Activated CD8-positive, alpha-beta memory T cell treated with anti-CD3 and anti-CD28 coated beads for 36 hours (primary cell): ENCODE measurements around the gene TSFM. TPM values are rescaled to one million over a fixed set of nuclear protein-coding genes. Genes with fewer than 3 reads are reported as not detected.

Experiments
- CTCF ChIA-PET: fragments of 350-600 bp; sonication (Branson Sonifier 250); formaldehyde crosslinking; loops from one replicate; lab custom pipeline; 2021; ENCODE audit warnings: antibody characterized with exemption; lab: Charles Lee
- POLR2A ChIA-PET: fragments of 350-600 bp; sonication (Branson Sonifier 250); formaldehyde crosslinking; loops from one replicate; lab custom pipeline; 2021; ENCODE audit warnings: antibody characterized with exemption; lab: Charles Lee
- total RNA-seq, 2 experiments: library from RNA; stranded (reverse); gene quantifications; one replicate each; pipeline ENCODE4 v1.2.3, GENCODE V29; 2021

The TSFM gene
- total RNA-seq, 2 experiments from 2014 or later, result 66.0 to 69.8 TPM

GRCh38 chr12:57793920-57794319, 11.3 kb downstream of the TSFM start:
- ChIA-PET CTCF (interaction anchor here (1.0 to 1.3 kb wide), 2 partner anchors 11 to 38 kb away, joined by 3 to 5 read pairs; partner anchors contain the start of gene TSFM), POLR2A (no interaction called here)

- ChIA-PET POLR2A (no interaction called here), CTCF (no interaction called here)
These were observed 12.8 kb downstream of the TSFM start for GRCh38 chr12:57795354-57795753.

GRCh38 chr12:57796996-57797395, 14.4 kb downstream of the TSFM start:
- CTCF ChIA-PET, result no interaction called here
- POLR2A ChIA-PET, result no interaction called here

- ChIA-PET POLR2A (no interaction called here), CTCF (no interaction called here)
These were observed 15.3 kb downstream of the TSFM start for GRCh38 chr12:57797933-57798332.

GRCh38 chr12:57800965-57801364, 18.4 kb downstream of the TSFM start:
- CTCF ChIA-PET, result interaction anchor here (1.2 to 1.3 kb wide), 2 partner anchors 16 to 103 kb away, joined by 3 read pairs; no protein-coding TSS in a partner anchor
- POLR2A ChIA-PET, result no interaction called here

- ChIA-PET CTCF (interaction anchor here (0.8 to 2.1 kb wide), 4 partner anchors 17 to 112 kb away, joined by 3 to 12 read pairs (median 3); no protein-coding TSS in a partner anchor), POLR2A (no interaction called here)
These were observed 20.0 kb downstream of the TSFM start for GRCh38 chr12:57802607-57803006.

GRCh38 chr12:57803319-57803893, 20.8 kb downstream of the TSFM start:
- ChIA-PET CTCF (interaction anchor here (0.8 to 2.1 kb wide), 5 partner anchors 17 to 111 kb away, joined by 3 to 12 read pairs (median 3); no protein-coding TSS in a partner anchor), POLR2A (interaction anchor here (0.6 kb wide), 1 partner anchor 102 kb away, joined by 4 read pairs; no protein-coding TSS in a partner anchor)

GRCh38 chr12:57806677-57807076, 24.1 kb downstream of the TSFM start:
- CTCF ChIA-PET, result interaction anchor here (1.3 kb wide), 1 partner anchor 98 kb away, joined by 3 read pairs; no protein-coding TSS in a partner anchor

GRCh38 chr12:57807285-57807684, 24.7 kb downstream of the TSFM start:
- ChIA-PET POLR2A (interaction anchor here (0.6 kb wide), 1 partner anchor 31 kb away, joined by 3 read pairs; no protein-coding TSS in a partner anchor), CTCF (interaction anchor here (1.3 kb wide), 1 partner anchor 98 kb away, joined by 3 read pairs; no protein-coding TSS in a partner anchor)

More at GRCh38 chr12:57806677-57807076, 24.1 kb downstream of the TSFM start:
- POLR2A ChIA-PET, result no interaction called here

GRCh38 chr12:57808351-57808750, 25.8 kb downstream of the TSFM start:
- POLR2A ChIA-PET, result no interaction called here
- CTCF ChIA-PET, result interaction anchor here (0.5 kb wide), 1 partner anchor 50 kb away, joined by 3 read pairs; no protein-coding TSS in a partner anchor

- CTCF ChIA-PET, result interaction anchor here (1.0 kb wide), 1 partner anchor 96 kb away, joined by 3 read pairs; no protein-coding TSS in a partner anchor
- POLR2A ChIA-PET, result no interaction called here
These were observed 26.8 kb downstream of the TSFM start for GRCh38 chr12:57809425-57809824.

- ChIA-PET CTCF (interaction anchor here (0.8 to 1.0 kb wide), 2 partner anchors 22 to 95 kb away, joined by 3 read pairs; no protein-coding TSS in a partner anchor), POLR2A (no interaction called here)
These were observed 27.9 kb downstream of the TSFM start for GRCh38 chr12:57810450-57810849.

- ChIA-PET POLR2A (no interaction called here), CTCF (no interaction called here)
These were observed 28.6 kb downstream of the TSFM start for GRCh38 chr12:57811028-57811755.

GRCh38 chr12:57813111-57813970, 30.8 kb downstream of the TSFM start:
- CTCF ChIA-PET, result interaction anchor here (0.6 to 1.1 kb wide), 2 partner anchors 24 to 60 kb away, joined by 3 read pairs; no protein-coding TSS in a partner anchor
- POLR2A ChIA-PET, result interaction anchor here (0.5 kb wide), 1 partner anchor 1130 kb away, joined by 5 read pairs; no protein-coding TSS in a partner anchor

GRCh38 chr12:57813971-57814772, 31.6 kb downstream of the TSFM start:
- ChIA-PET CTCF (interaction anchor here (0.6 to 1.1 kb wide), 2 partner anchors 25 to 59 kb away, joined by 3 read pairs; no protein-coding TSS in a partner anchor), POLR2A (no interaction called here)

- ChIA-PET CTCF (interaction anchor here (1.4 kb wide), 1 partner anchor 90 kb away, joined by 4 read pairs; no protein-coding TSS in a partner anchor), POLR2A (interaction anchor here (1.2 kb wide), 1 partner anchor 33 kb away, joined by 3 read pairs; no protein-coding TSS in a partner anchor)
These were observed 32.8 kb downstream of the TSFM start for GRCh38 chr12:57815177-57816000.
